Measurements from ENCODE around the gene SARDH.

GRCh38 chr9:133647765-133648469 is 90.2 kb downstream of the SARDH start:
- no peak for TF ChIP-seq POLR2A (IDR thresholded peaks at IDR 0.05)
- TF ChIP-seq, protein P1, sequence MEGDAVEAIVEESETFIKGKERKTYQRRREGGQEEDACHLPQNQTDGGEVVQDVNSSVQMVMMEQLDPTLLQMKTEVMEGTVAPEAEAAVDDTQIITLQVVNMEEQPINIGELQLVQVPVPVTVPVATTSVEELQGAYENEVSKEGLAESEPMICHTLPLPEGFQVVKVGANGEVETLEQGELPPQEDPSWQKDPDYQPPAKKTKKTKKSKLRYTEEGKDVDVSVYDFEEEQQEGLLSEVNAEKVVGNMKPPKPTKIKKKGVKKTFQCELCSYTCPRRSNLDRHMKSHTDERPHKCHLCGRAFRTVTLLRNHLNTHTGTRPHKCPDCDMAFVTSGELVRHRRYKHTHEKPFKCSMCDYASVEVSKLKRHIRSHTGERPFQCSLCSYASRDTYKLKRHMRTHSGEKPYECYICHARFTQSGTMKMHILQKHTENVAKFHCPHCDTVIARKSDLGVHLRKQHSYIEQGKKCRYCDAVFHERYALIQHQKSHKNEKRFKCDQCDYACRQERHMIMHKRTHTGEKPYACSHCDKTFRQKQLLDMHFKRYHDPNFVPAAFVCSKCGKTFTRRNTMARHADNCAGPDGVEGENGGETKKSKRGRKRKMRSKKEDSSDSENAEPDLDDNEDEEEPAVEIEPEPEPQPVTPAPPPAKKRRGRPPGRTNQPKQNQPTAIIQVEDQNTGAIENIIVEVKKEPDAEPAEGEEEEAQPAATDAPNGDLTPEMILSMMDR (IDR thresholded peaks at IDR 0.05), result no peak
- no peak for TF ChIP-seq POLR2AphosphoS5 (IDR thresholded peaks at IDR 0.05)

Measured in breast epithelium (tissue), 3 donors.